OCI-LY1 (cell line): ENCODE data around the gene CHMP2A.
"Not testable (repeated sequence)": the region's sequence is repeated elsewhere in the genome, so short reads cannot be mapped to it uniquely, and the experiment has no call there.

ENCODE experiments used
- CTCF ChIP-seq: fragments of 200-600 bp; sonication (generic), shearing (Covaris generic); IDR thresholded peaks from 2 replicates; pipeline ENCODE4 v1.5.1; 2017; ENCODE audit warnings: mild to moderate bottlenecking, antibody characterized with exemption, low read length, moderate library complexity, mixed read lengths
- EZH2 ChIP-seq: fragments of 200-600 bp; sonication (generic), shearing (Covaris generic); IDR thresholded peaks from 2 replicates; pipeline ENCODE4 v1.8.0; 2017; ENCODE audit warnings: borderline replicate concordance, mixed run types, mild to moderate bottlenecking, antibody characterized with exemption, low read length, moderate library complexity, mixed read lengths

- not testable (repeated sequence) for TF ChIP-seq CTCF, EZH2
Measured at GRCh38 chr19:58539169-58539559, 15.7 kb downstream of the CHMP2A start.
